Astrocyte (in vitro differentiated cells and primary cell): ENCODE data around the gene STX4. TPM values are rescaled to one million over a fixed set of nuclear protein-coding genes. Genes with fewer than 3 reads are reported as not detected.

Experiments used
- DNase-seq: peaks from one replicate; pipeline ENCODE4 v3.0.0-alpha.2; 2010; ENCODE audit warnings: low read depth
- FAIRE-seq: peaks from 2 replicates; lab custom pipeline; 2011; peaks lifted over from hg19 to GRCh38; lab: Jason Lieb, UNC
- H2AFZ ChIP-seq: 2 replicates; pipeline ENCODE4 v1.6.0; 2012; ENCODE audit warnings: low read depth, low read length, inconsistent platforms
- H3K27ac ChIP-seq: 2 replicates; pipeline ENCODE4 v1.5.1; 2011; ENCODE audit warnings: low read depth, low read length, inconsistent platforms
- H3K27me3 ChIP-seq: 2 replicates; pipeline ENCODE4 v1.6.0; 2011; ENCODE audit warnings: low read length, inconsistent platforms; ENCODE audit not compliant: insufficient read depth
- H3K36me3 ChIP-seq: 2 replicates; pipeline ENCODE4 v1.5.1; 2011; ENCODE audit warnings: low read length, inconsistent platforms; ENCODE audit not compliant: insufficient read depth
- H3K4me1 ChIP-seq: 2 replicates; pipeline ENCODE4 v1.5.1; 2011; ENCODE audit warnings: low read length, inconsistent platforms; ENCODE audit not compliant: insufficient read depth
- H3K4me2 ChIP-seq: 2 replicates; pipeline ENCODE4 v1.6.0; 2012; ENCODE audit warnings: low read length, inconsistent platforms
- H3K4me3 ChIP-seq: 2 replicates; pipeline ENCODE4 v1.5.1; 2011; ENCODE audit warnings: low read depth, mild to moderate bottlenecking, low read length, inconsistent platforms; ENCODE audit not compliant: insufficient read depth
- H3K79me2 ChIP-seq: 2 replicates; pipeline ENCODE4 v1.6.0; 2012; ENCODE audit warnings: mild to moderate bottlenecking, low read length, inconsistent platforms; ENCODE audit not compliant: insufficient read depth
- H3K9ac ChIP-seq: 2 replicates; pipeline ENCODE4 v1.6.0; 2012; ENCODE audit warnings: mild to moderate bottlenecking, low read length, inconsistent platforms
- H3K9me3 ChIP-seq: 2 replicates; pipeline ENCODE4 v1.5.1; 2012; ENCODE audit warnings: low read depth, mild to moderate bottlenecking, low read length, inconsistent platforms; ENCODE audit not compliant: insufficient read depth
- H4K20me1 ChIP-seq: 2 replicates; pipeline ENCODE4 v1.6.0; 2012; ENCODE audit warnings: low read length, inconsistent platforms; ENCODE audit not compliant: insufficient read depth
- H3K27ac Mint-ChIP-seq: one replicate; pipeline ENCODE4 v1.8.0; 2021; ENCODE audit warnings: mild to moderate bottlenecking, mixed read lengths; ENCODE audit not compliant: unreplicated experiment
- H3K27me3 Mint-ChIP-seq: one replicate; pipeline ENCODE4 v1.8.0; 2021; ENCODE audit warnings: low read depth, mixed read lengths; ENCODE audit not compliant: unreplicated experiment
- H3K36me3 Mint-ChIP-seq: one replicate; pipeline ENCODE4 v1.8.0; 2021; ENCODE audit warnings: low read depth, mixed read lengths; ENCODE audit not compliant: unreplicated experiment
- H3K4me1 Mint-ChIP-seq: one replicate; pipeline ENCODE4 v1.8.0; 2021; ENCODE audit warnings: low read depth, mixed read lengths; ENCODE audit not compliant: unreplicated experiment
- H3K4me3 Mint-ChIP-seq: one replicate; pipeline ENCODE4 v1.8.0; 2021; ENCODE audit warnings: mild to moderate bottlenecking, moderate library complexity, mixed read lengths; ENCODE audit not compliant: unreplicated experiment
- H3K9me3 Mint-ChIP-seq: one replicate; pipeline ENCODE4 v1.8.0; 2021; ENCODE audit warnings: mild to moderate bottlenecking, mixed read lengths; ENCODE audit not compliant: unreplicated experiment
- CTCF ChIP-seq: IDR thresholded peaks from 2 replicates; pipeline ENCODE4 v1.5.1; 2011; ENCODE audit warnings: low read depth, mild to moderate bottlenecking, inconsistent platforms, low read length, moderate library complexity; ENCODE audit not compliant: insufficient read depth
- EZH2 ChIP-seq: IDR thresholded peaks from 2 replicates; pipeline ENCODE4 v1.6.1; 2012; ENCODE audit warnings: mild to moderate bottlenecking, low read length, inconsistent platforms; ENCODE audit not compliant: insufficient read depth
- total RNA-seq: library from RNA; stranded (reverse); gene quantifications from 2 replicates; pipeline ENCODE4 v1.2.1, GENCODE V29; 2021

The STX4 gene
- total RNA-seq, 1 donor from 2014 or later = 56.0 TPM

DNA sequence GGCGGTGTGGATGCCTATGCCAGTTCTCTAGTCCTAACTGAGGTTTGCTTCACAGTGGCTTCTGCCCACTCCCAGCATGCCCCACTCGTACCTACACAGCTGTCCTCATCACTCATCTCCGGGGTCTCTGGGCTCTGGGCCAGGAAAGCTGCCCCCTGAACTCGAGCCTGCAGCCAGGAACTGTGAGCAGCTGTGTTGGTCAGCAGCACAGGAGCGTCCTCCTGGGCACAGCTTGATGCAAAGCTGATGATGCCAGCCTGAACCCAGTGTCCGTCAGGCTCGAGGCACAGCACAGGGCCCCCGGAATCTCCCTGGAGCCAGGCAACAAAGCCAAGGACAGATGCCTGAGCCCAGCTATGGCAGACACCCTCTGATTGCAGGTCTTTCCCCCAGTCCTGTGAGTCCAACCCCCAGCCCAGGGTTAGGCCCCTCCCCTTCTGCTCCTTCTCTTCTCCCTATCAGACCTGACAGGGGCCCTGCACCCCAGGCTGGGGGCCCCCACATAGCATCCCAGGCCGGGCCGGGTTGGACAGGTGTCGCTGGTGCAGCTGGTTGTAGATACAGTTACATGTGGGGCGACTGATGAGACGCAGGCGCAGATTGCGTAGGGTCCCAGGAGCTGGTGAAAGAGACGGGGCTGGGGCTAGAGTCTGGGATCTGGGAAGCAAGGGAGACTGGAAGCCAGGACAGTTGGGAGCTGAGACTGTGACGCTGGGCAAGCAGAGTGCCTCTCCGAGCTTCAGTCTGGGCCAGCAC, 52.7 kb downstream of the STX4 start:
- H3K36me3 ChIP-seq = peaks cover 5% of the 10 kb centered on the region

DNA sequence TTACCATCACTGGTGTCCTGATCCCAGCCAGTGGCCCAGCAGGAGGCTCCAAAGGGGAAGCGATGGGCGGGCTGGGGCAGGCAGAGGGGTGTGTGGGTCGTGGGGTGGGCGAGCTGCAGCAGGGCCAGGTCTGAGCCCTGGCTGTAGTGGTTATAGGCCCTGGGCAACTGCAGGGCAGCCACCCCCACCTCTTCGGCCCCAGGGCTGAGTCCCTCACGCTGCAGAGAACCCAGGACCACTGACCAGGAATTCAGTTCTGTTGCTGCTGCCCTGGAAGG, 53.2 kb downstream of the STX4 start:
- peaks cover 42% of the 10 kb centered on the region for H4K20me1 ChIP-seq
- no peak overlapping the region for H3K4me3 ChIP-seq
- no peak overlapping the region for H2AFZ ChIP-seq
- Mint-ChIP-seq H3K27me3 (no peaks in the 10 kb centered on the region), H3K36me3 (peaks cover 14% of the 10 kb centered on the region), H3K4me1 (peaks cover 7% of the 10 kb centered on the region), H3K27ac (no peak overlapping the region), H3K4me3 (no peak overlapping the region), H3K9me3 (no peaks in the 10 kb centered on the region)
- no peak for TF ChIP-seq EZH2
- no peak for TF ChIP-seq CTCF
- H3K9ac ChIP-seq = no peak overlapping the region
- no peak overlapping the region for H3K27ac ChIP-seq
- H3K4me1 ChIP-seq = peaks cover 8% of the 10 kb centered on the region
- H3K79me2 ChIP-seq = peaks cover 34% of the 10 kb centered on the region
- H3K4me2 ChIP-seq = no peak overlapping the region
- FAIRE-seq (no peak), DNase-seq (no peak)
- no peaks in the 10 kb centered on the region for H3K27me3 ChIP-seq
- H3K36me3 ChIP-seq = peaks cover 8% of the 10 kb centered on the region
- no peaks in the 10 kb centered on the region for H3K9me3 ChIP-seq

More for the DNA sequence above, 52.7 kb downstream of the STX4 start:
- Mint-ChIP-seq H3K4me3 (peak overlapping the region; percentile 40), H3K36me3 (peaks cover 12% of the 10 kb centered on the region), H3K27me3 (no peaks in the 10 kb centered on the region), H3K27ac (no peak overlapping the region), H3K9me3 (no peaks in the 10 kb centered on the region), H3K4me1 (peaks cover 7% of the 10 kb centered on the region)
- no peak overlapping the region for H3K4me3 ChIP-seq
- H3K9me3 ChIP-seq = no peaks in the 10 kb centered on the region
- H3K9ac ChIP-seq = peak overlapping the region; percentile 23
- TF ChIP-seq CTCF (no peak), EZH2 (no peak)
- H4K20me1 ChIP-seq = peaks cover 43% of the 10 kb centered on the region
- no peak for FAIRE-seq
- H3K27ac ChIP-seq = no peak overlapping the region
- peaks cover 8% of the 10 kb centered on the region for H3K4me1 ChIP-seq
- no peak for DNase-seq
- H3K27me3 ChIP-seq = no peaks in the 10 kb centered on the region
- no peak overlapping the region for H2AFZ ChIP-seq
- H3K4me2 ChIP-seq = no peak overlapping the region
- H3K79me2 ChIP-seq = peaks cover 32% of the 10 kb centered on the region

DNA sequence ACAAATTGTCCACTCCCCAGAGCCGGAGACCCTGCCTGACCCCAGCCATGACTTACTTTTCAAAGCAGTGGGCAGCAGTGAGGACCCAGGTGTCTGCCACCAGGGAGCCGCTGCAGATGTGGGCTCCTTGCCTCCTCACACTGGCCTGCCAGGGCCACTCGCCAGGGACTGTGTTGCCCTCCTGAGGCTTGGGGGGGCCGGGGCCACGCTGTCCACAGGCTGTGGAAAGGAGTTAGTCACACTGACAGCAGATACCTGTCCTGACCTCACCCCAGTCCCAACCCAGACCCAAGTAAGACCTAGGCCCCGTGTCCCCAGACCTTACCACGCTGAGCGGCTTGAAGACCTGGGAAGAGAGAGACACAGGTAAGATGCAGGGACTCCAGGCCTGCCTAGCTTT, 54.1 kb downstream of the STX4 start:
- H3K79me2 ChIP-seq = peaks cover 31% of the 10 kb centered on the region
- peaks cover 36% of the 10 kb centered on the region for H4K20me1 ChIP-seq
- Mint-ChIP-seq H3K4me3 (no peak overlapping the region), H3K4me1 (peaks cover 7% of the 10 kb centered on the region), H3K9me3 (no peaks in the 10 kb centered on the region), H3K36me3 (peaks cover 14% of the 10 kb centered on the region), H3K27ac (no peak overlapping the region), H3K27me3 (no peaks in the 10 kb centered on the region)
- no peak for DNase-seq
- H3K4me3 ChIP-seq = no peak overlapping the region
- no peaks in the 10 kb centered on the region for H3K9me3 ChIP-seq
- no peak for TF ChIP-seq EZH2
- TF ChIP-seq CTCF = no peak
- no peak overlapping the region for H3K9ac ChIP-seq
- no peaks in the 10 kb centered on the region for H3K27me3 ChIP-seq
- no peak for FAIRE-seq
- peaks cover 8% of the 10 kb centered on the region for H3K36me3 ChIP-seq
- H3K4me1 ChIP-seq = peaks cover 8% of the 10 kb centered on the region
- H2AFZ ChIP-seq = no peak overlapping the region
- H3K27ac ChIP-seq = no peak overlapping the region
- H3K4me2 ChIP-seq = no peak overlapping the region
